Measurements from ENCODE around the gene STK25.

DNA sequence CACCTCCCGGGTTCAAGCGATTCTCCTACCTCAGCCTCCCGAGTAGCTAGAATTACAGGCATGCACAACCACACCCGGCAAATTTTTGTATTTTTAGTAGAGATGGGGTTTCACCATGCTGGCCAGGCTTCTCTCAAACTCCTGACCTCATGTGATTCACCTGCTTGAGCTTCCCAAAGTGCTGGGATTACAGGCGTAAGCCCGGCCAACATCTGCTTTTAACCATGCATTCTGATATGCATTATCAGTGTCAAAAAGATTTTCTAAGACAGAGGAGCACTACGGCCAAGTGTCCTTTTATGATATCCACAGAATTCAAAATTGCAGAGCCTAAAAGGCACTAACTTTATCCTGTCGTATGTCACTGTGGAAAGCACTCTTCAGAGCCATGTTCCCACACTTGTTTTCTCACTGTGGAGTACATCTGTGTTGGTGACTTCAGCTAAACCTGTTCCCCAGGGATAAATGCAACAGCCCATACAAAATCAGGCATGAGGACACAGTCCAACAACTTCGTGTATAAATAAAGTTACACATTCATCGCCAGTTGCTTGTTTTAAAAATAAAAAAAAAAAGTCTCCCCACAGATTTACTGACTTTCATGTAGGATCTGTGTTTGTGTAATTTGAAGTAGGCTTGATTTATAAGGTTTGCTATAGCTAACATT is 56.4 kb downstream of the STK25 start:
- TF ChIP-seq POLR2A (IDR thresholded peaks at IDR 0.05; ENCODE audit: low read length) (no peak), CHD4 (IDR thresholded peaks at IDR 0.05; ENCODE audit: borderline replicate concordance) (no peak)

Data from A549 (cell line).